ENCODE results near the gene CLIP2.

CLIP2 gene

DNA sequence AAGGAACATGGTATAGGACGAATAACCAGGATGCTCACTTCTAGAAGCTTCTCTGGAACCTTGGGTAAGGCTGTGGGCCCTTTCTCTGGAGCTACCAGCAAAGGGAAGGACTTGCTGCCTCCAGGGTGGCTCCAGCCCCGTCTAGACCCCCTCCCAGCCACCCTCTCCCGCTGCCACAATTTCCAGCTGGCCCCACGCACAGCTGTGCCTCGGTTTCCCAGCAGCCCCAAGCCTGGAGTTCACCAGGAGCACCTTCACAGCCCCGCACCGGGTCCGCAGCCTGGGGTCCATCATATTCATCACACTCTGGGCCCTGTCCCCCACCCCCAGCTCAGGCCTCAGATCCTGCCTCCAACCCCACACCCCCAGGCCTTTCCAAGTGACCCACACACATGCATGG is 128.9 kb downstream of the CLIP2 start:
- TF ChIP-seq, protein P1, sequence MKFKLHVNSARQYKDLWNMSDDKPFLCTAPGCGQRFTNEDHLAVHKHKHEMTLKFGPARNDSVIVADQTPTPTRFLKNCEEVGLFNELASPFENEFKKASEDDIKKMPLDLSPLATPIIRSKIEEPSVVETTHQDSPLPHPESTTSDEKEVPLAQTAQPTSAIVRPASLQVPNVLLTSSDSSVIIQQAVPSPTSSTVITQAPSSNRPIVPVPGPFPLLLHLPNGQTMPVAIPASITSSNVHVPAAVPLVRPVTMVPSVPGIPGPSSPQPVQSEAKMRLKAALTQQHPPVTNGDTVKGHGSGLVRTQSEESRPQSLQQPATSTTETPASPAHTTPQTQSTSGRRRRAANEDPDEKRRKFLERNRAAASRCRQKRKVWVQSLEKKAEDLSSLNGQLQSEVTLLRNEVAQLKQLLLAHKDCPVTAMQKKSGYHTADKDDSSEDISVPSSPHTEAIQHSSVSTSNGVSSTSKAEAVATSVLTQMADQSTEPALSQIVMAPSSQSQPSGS (tag by site-specific recombination; IDR thresholded peaks at IDR 0.05; ENCODE audit: low read depth): no peak
- TF ChIP-seq ZNF266 (tag by site-specific recombination; IDR thresholded peaks at IDR 0.05; ENCODE audit: low read depth) (no peak), ZBTB7A (tag by site-specific recombination; IDR thresholded peaks at IDR 0.05; ENCODE audit: low read depth) (no peak)
- TF ChIP-seq, protein P2, sequence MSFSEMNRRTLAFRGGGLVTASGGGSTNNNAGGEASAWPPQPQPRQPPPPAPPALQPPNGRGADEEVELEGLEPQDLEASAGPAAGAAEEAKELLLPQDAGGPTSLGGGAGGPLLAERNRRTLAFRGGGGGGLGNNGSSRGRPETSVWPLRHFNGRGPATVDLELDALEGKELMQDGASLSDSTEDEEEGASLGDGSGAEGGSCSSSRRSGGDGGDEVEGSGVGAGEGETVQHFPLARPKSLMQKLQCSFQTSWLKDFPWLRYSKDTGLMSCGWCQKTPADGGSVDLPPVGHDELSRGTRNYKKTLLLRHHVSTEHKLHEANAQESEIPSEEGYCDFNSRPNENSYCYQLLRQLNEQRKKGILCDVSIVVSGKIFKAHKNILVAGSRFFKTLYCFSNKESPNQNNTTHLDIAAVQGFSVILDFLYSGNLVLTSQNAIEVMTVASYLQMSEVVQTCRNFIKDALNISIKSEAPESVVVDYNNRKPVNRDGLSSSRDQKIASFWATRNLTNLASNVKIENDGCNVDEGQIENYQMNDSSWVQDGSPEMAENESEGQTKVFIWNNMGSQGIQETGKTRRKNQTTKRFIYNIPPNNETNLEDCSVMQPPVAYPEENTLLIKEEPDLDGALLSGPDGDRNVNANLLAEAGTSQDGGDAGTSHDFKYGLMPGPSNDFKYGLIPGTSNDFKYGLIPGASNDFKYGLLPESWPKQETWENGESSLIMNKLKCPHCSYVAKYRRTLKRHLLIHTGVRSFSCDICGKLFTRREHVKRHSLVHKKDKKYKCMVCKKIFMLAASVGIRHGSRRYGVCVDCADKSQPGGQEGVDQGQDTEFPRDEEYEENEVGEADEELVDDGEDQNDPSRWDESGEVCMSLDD (tag by site-specific recombination; IDR thresholded peaks at IDR 0.05): no peak
- TF ChIP-seq, protein P3, sequence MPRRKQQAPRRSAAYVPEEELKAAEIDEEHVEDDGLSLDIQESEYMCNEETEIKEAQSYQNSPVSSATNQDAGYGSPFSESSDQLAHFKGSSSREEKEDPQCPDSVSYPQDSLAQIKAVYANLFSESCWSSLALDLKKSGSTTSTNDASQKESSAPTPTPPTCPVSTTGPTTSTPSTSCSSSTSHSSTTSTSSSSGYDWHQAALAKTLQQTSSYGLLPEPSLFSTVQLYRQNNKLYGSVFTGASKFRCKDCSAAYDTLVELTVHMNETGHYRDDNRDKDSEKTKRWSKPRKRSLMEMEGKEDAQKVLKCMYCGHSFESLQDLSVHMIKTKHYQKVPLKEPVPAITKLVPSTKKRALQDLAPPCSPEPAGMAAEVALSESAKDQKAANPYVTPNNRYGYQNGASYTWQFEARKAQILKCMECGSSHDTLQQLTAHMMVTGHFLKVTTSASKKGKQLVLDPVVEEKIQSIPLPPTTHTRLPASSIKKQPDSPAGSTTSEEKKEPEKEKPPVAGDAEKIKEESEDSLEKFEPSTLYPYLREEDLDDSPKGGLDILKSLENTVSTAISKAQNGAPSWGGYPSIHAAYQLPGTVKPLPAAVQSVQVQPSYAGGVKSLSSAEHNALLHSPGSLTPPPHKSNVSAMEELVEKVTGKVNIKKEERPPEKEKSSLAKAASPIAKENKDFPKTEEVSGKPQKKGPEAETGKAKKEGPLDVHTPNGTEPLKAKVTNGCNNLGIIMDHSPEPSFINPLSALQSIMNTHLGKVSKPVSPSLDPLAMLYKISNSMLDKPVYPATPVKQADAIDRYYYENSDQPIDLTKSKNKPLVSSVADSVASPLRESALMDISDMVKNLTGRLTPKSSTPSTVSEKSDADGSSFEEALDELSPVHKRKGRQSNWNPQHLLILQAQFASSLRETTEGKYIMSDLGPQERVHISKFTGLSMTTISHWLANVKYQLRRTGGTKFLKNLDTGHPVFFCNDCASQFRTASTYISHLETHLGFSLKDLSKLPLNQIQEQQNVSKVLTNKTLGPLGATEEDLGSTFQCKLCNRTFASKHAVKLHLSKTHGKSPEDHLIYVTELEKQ (tag by site-specific recombination; IDR thresholded peaks at IDR 0.05; ENCODE audit: borderline replicate concordance): no peak
- Histone ChIP-seq H3K9me3 (ENCODE audit: control insufficient read depth, insufficient read depth, low read depth, low read length) (no peaks in the 10 kb centered on the region), H3K27ac (ENCODE audit: extremely low read depth, low read depth, low read length) (no peak overlapping the region), H3K36me3 (ENCODE audit: control insufficient read depth in 2 of 2, insufficient read depth in 1 of 2, low read length in 2 of 2) (no peaks in the 10 kb centered on the region), H3K4me1 (ENCODE audit: control insufficient read depth, insufficient read depth, low read length) (no peaks in the 10 kb centered on the region), H3K4me3 (ENCODE audit: low read depth, low read length) (no peak overlapping the region)
- ChIA-PET POLR2A (no interaction called here), CTCF (interaction anchor here (0.6 to 2.5 kb wide), 26 partner anchors 8 to 451 kb away, joined by 3 to 33 read pairs (median 4); no protein-coding TSS in a partner anchor)

DNA sequence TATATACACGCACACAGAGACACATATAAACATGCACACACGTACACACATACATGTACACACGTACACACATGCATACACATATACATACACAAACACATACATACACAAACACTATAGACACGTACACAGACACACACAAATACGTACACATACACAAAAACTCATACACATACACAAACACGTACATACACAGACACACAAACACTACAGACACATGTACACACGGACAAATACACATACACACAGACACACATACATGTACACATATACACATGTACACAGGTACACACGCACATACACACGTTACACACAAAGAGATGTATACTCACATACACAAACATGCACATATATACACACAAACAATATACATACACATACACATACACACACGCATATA is 129.3 kb downstream of the CLIP2 start:
- CTCF ChIA-PET: interaction anchor here (0.6 to 2.5 kb wide), 11 partner anchors 9 to 307 kb away, joined by 3 to 33 read pairs (median 4); no protein-coding TSS in a partner anchor

More for the DNA sequence above, 129.3 kb downstream of the CLIP2 start:
- H3K27ac ChIP-seq (ENCODE audit: extremely low read depth, low read depth, low read length): no peak overlapping the region
- no peaks in the 10 kb centered on the region for H3K4me1 ChIP-seq (ENCODE audit: control insufficient read depth, insufficient read depth, low read length)
- H3K36me3 ChIP-seq (ENCODE audit: control insufficient read depth in 2 of 2, insufficient read depth in 1 of 2, low read length in 2 of 2): no peaks in the 10 kb centered on the region
- TF ChIP-seq ZXDB (tag by site-specific recombination; IDR thresholded peaks at IDR 0.05): no peak
- TF ChIP-seq, protein P4, sequence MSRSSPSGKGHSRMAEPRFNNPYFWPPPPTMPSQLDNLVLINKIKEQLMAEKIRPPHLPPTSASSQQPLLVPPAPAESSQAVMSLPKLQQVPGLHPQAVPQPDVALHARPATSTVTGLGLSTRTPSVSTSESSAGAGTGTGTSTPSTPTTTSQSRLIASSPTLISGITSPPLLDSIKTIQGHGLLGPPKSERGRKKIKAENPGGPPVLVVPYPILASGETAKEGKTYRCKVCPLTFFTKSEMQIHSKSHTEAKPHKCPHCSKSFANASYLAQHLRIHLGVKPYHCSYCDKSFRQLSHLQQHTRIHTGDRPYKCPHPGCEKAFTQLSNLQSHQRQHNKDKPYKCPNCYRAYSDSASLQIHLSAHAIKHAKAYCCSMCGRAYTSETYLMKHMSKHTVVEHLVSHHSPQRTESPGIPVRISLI (tag by site-specific recombination; IDR thresholded peaks at IDR 0.05): no peak
- no peak for TF ChIP-seq ZNF140 (tag by site-specific recombination; IDR thresholded peaks at IDR 0.05)
- no peak for TF ChIP-seq YY1 (tag by site-specific recombination; IDR thresholded peaks at IDR 0.05)
- TF ChIP-seq, protein P5, sequence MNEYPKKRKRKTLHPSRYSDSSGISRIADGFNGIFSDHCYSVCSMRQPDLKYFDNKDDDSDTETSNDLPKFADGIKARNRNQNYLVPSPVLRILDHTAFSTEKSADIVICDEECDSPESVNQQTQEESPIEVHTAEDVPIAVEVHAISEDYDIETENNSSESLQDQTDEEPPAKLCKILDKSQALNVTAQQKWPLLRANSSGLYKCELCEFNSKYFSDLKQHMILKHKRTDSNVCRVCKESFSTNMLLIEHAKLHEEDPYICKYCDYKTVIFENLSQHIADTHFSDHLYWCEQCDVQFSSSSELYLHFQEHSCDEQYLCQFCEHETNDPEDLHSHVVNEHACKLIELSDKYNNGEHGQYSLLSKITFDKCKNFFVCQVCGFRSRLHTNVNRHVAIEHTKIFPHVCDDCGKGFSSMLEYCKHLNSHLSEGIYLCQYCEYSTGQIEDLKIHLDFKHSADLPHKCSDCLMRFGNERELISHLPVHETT (tag by site-specific recombination; IDR thresholded peaks at IDR 0.05): no peak
- no peak for TF ChIP-seq ZNF302 (tag by site-specific recombination; IDR thresholded peaks at IDR 0.05; ENCODE audit: low read depth)
- TF ChIP-seq ZNF701 (tag by site-specific recombination; IDR thresholded peaks at IDR 0.05): no peak
- TF ChIP-seq ZNF157 (tag by site-specific recombination; IDR thresholded peaks at IDR 0.05): no peak
- TF ChIP-seq ZNF776 (tag by site-specific recombination; IDR thresholded peaks at IDR 0.05; ENCODE audit: borderline replicate concordance): no peak
- TF ChIP-seq, protein P6, sequence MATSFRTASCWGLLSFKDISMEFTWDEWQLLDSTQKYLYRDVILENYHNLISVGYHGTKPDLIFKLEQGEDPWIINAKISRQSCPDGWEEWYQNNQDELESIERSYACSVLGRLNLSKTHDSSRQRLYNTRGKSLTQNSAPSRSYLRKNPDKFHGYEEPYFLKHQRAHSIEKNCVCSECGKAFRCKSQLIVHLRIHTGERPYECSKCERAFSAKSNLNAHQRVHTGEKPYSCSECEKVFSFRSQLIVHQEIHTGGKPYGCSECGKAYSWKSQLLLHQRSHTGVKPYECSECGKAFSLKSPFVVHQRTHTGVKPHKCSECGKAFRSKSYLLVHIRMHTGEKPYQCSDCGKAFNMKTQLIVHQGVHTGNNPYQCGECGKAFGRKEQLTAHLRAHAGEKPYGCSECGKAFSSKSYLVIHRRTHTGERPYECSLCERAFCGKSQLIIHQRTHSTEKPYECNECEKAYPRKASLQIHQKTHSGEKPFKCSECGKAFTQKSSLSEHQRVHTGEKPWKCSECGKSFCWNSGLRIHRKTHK (tag by site-specific recombination; IDR thresholded peaks at IDR 0.05): no peak
- H3K4me3 ChIP-seq (ENCODE audit: low read depth, low read length): no peak overlapping the region
- no peaks in the 10 kb centered on the region for H3K9me3 ChIP-seq (ENCODE audit: control insufficient read depth, insufficient read depth, low read depth, low read length)
- POLR2A ChIA-PET: no interaction called here

Data from HEK293 (cell line).